HepG2 (cell line): ENCODE data around the gene HECTD1. TPM values are rescaled to one million over a fixed set of nuclear protein-coding genes. Genes with fewer than 3 reads are reported as not detected.

Experiments
- ATAC-seq: fragments of 200-7000 bp; cut with Tn5 transposase; 3 replicates; pipeline ENCODE4 v1.9.1; 2020; ENCODE audit warnings: mild to moderate bottlenecking, moderate library complexity
- BruUV-seq: library from RNA; stranded (reverse); fragments of 400-500 nt; replicated peaks from 2 replicates; lab custom pipeline; 2021; lab: Mats Ljungman, UMichigan
- CTCF ChIA-PET: fragments of 300-600 bp; formaldehyde crosslinking; extraction: SDS; loops from one replicate; lab custom pipeline; 2021; ENCODE audit warnings: low total read pairs, inconsistent platforms, low intra/inter-chr PET ratio; lab: Yijun Ruan, JAX
- POLR2A ChIA-PET: fragments of 350-600 bp; sonication (Branson Sonifier 250); formaldehyde crosslinking; loops from one replicate; lab custom pipeline; 2020; ENCODE audit warnings: antibody characterized with exemption, inconsistent platforms; lab: Yijun Ruan, JAX
- DNase-seq: peaks from one replicate; pipeline ENCODE4 v3.0.0-alpha.2; 2015; ENCODE audit warnings: low spot score
- FAIRE-seq: peaks from 3 replicates; lab custom pipeline; 2011; peaks lifted over from hg19 to GRCh38; lab: Jason Lieb, UNC
- H2AFZ ChIP-seq: one replicate; pipeline ENCODE4 v1.6.1; 2011; ENCODE audit warnings: low read length, inconsistent platforms
- H3K27ac ChIP-seq: fragments of 300-600 bp; 3 replicates; pipeline ENCODE4 v1.8.0; 2011; ENCODE audit warnings: mixed run types, mild to moderate bottlenecking, mixed read lengths, low read length, inconsistent platforms; ENCODE audit not compliant: insufficient read depth; ENCODE audit errors: extremely low read length
- H3K27me3 ChIP-seq, 2 experiments: fragments of 200-600 bp in 1 of 2; 2 replicates in 1 of 2; 3 replicates in 1 of 2; pipeline versions ENCODE4 v1.6.0 to v1.8.0; 2011; ENCODE audit warnings: low read length in 2 of 2, mild to moderate bottlenecking in 2 of 2, moderate library complexity in 2 of 2, inconsistent platforms in 1 of 2; ENCODE audit not compliant: insufficient read depth in 2 of 2, control insufficient read depth in 1 of 2
- H3K36me3 ChIP-seq, 2 experiments: fragments of 200-600 bp in 1 of 2; replicated peaks in 1 of 2; 2 replicates in 1 of 2; 3 replicates in 1 of 2; pipeline versions ENCODE4 v1.5.1 to v1.8.0; 2011; ENCODE audit warnings: low read length in 2 of 2, inconsistent platforms in 1 of 2; ENCODE audit not compliant: insufficient read depth in 2 of 2, control insufficient read depth in 1 of 2
- H3K4me1 ChIP-seq: 2 replicates; pipeline ENCODE4 v1.5.1; 2012; ENCODE audit warnings: low read length, inconsistent platforms; ENCODE audit not compliant: insufficient read depth
- H3K4me2 ChIP-seq: 2 replicates; pipeline ENCODE4 v1.6.0; 2011; ENCODE audit warnings: low read depth, low read length, inconsistent platforms
- H3K4me3 ChIP-seq, 3 experiments: fragments of 200-600 bp in 1 of 3; sonication (generic), shearing (Covaris generic) in 1 of 3; replicated peaks in 1 of 3; 2 replicates each; pipeline ENCODE4 v1.5.1; 2011 to 2016; ENCODE audit warnings: low read length in 3 of 3, inconsistent platforms in 2 of 3, low read depth in 2 of 3, mild to moderate bottlenecking in 2 of 3, control low read depth in 1 of 3, mixed read lengths in 1 of 3; ENCODE audit not compliant: insufficient read depth in 1 of 3
- H3K79me2 ChIP-seq: one replicate; pipeline ENCODE4 v1.6.1; 2011; ENCODE audit warnings: low read length, inconsistent platforms; ENCODE audit not compliant: insufficient read depth
- H3K9ac ChIP-seq: 2 replicates; pipeline ENCODE4 v1.6.0; 2011; ENCODE audit warnings: mild to moderate bottlenecking, low read depth, low read length, inconsistent platforms; ENCODE audit not compliant: insufficient read depth
- H3K9me3 ChIP-seq: 2 replicates; pipeline ENCODE4 v1.5.1; 2012; ENCODE audit warnings: mild to moderate bottlenecking, low read length
- H4K20me1 ChIP-seq: 2 replicates; pipeline ENCODE4 v1.6.0; 2011; ENCODE audit warnings: inconsistent platforms, mild to moderate bottlenecking, low read length, moderate library complexity; ENCODE audit not compliant: insufficient read depth
- DPF2 ChIP-seq: sonication (generic); formaldehyde crosslinking; IDR thresholded peaks from 2 replicates; pipeline ENCODE4 v1.4.0; 2020; ENCODE audit warnings: mild to moderate bottlenecking, low read depth, missing genetic modification reagents, borderline replicate concordance
- HNF4A ChIP-seq: sonication (generic); formaldehyde crosslinking; IDR thresholded peaks from 2 replicates; pipeline ENCODE4 v1.4.0; 2020; ENCODE audit warnings: missing genetic modification reagents
- IRF2 ChIP-seq: IDR thresholded peaks from 2 replicates; pipeline ENCODE4 v1.6.1; 2018; ENCODE audit warnings: missing genetic modification reagents, missing compliant biosample characterization
- LBX2 ChIP-seq: sonication (generic); formaldehyde crosslinking; IDR thresholded peaks from 2 replicates; pipeline ENCODE4 v1.5.0; 2020; ENCODE audit warnings: missing genetic modification reagents, mild to moderate bottlenecking, borderline replicate concordance
- MXD4 ChIP-seq: IDR thresholded peaks from 2 replicates; pipeline ENCODE4 v1.6.1; 2016; ENCODE audit warnings: mild to moderate bottlenecking, missing biosample characterization, missing genetic modification reagents
- NFKBIZ ChIP-seq: IDR thresholded peaks from 2 replicates; pipeline ENCODE4 v1.6.1; 2018; ENCODE audit warnings: missing genetic modification reagents, missing compliant biosample characterization
- REXO4 ChIP-seq: sonication (generic); formaldehyde crosslinking; IDR thresholded peaks from 2 replicates; pipeline ENCODE4 v1.8.0; 2022; ENCODE audit warnings: missing genetic modification reagents, mild to moderate bottlenecking, borderline replicate concordance
- RXRA ChIP-seq: sonication (generic); formaldehyde crosslinking; IDR thresholded peaks from 2 replicates; pipeline ENCODE4 v1.5.1; 2020; ENCODE audit warnings: missing genetic modification reagents
- SNAPC5 ChIP-seq: sonication (generic); formaldehyde crosslinking; IDR thresholded peaks from 2 replicates; pipeline ENCODE4 v1.8.1; 2023; ENCODE audit warnings: mild to moderate bottlenecking, missing genetic modification reagents, borderline replicate concordance
- TBX3 ChIP-seq: fragments of 450-650 bp; IDR thresholded peaks from 2 replicates; pipeline ENCODE4 v1.6.1; 2017; ENCODE audit warnings: antibody characterized with exemption, mild to moderate bottlenecking, inconsistent platforms, borderline replicate concordance
- TP53 ChIP-seq: sonication (generic); formaldehyde crosslinking; conservative IDR thresholded peaks from 2 replicates; pipeline ENCODE4 v1.4.0; 2020; ENCODE audit warnings: missing genetic modification reagents
- ZNF143 ChIP-seq: sonication (generic); formaldehyde crosslinking; IDR thresholded peaks from 2 replicates; pipeline ENCODE4 v1.4.0; 2020; ENCODE audit warnings: missing genetic modification reagents
- ZNF605 ChIP-seq: sonication (generic); formaldehyde crosslinking; IDR thresholded peaks from 2 replicates; pipeline ENCODE4 v1.8.0; 2022; ENCODE audit warnings: mild to moderate bottlenecking, missing genetic modification reagents
- ZNF83 ChIP-seq: sonication (generic); formaldehyde crosslinking; IDR thresholded peaks from 2 replicates; pipeline ENCODE4 v1.4.0; 2020; ENCODE audit warnings: missing genetic modification reagents, mild to moderate bottlenecking, borderline replicate concordance
- ZSCAN29 ChIP-seq: sonication (generic); formaldehyde crosslinking; conservative IDR thresholded peaks from 2 replicates; pipeline ENCODE4 v1.4.0; 2020; ENCODE audit warnings: mild to moderate bottlenecking, missing genetic modification reagents
- WGBS: methylation state at CpG from one replicate; pipeline ENCODE4 v1.1.6; 2017; ENCODE audit warnings: low lambda C conversion rate; 5-methylcytosine and 5-hydroxymethylcytosine counted together
- in situ Hi-C: cut with HindIII; loops from 2 replicates; pipeline ENCODE4 v1.10.0; 2017; ENCODE audit warnings: low pct_unique_long_range_greater_than_20kb; ENCODE audit not compliant: extremely low pct_ligation_motif_present
- intact Hi-C: fragments of 100-400 bp; cut with micrococcal nuclease; formaldehyde crosslinking; loops from one replicate; pipeline ENCODE4 v1.10.0; 2022; ENCODE audit not compliant: unreplicated experiment
- polyA plus RNA-seq, 8 experiments: library from polyadenylated mRNA; depleted of rRNA in 3 of 8; stranded (reverse) in 7 of 8; unstranded in 1 of 8; fragments of >200 nt; fragmentation: Illumina TruSeq in 4 of 8; extraction: Trizol in 4 of 8; gene quantifications; 2 replicates each; pipeline versions ENCODE4 v1.2.1 to v1.2.3, GENCODE V29; 2011 to 2016; ENCODE audit warnings: low read depth in 4 of 8, missing spikeins in 1 of 8, mixed read lengths in 1 of 8; ENCODE audit not compliant: insufficient read depth in 1 of 8
- total RNA-seq, 5 experiments: library from RNA; depleted of rRNA; stranded (reverse); fragments of >200 nt; fragmentation: Illumina TruSeq; extraction: Trizol; gene quantifications; 2 replicates each; pipeline ENCODE4 v1.2.3, GENCODE V29; 2016; ENCODE audit warnings: low read depth in 1 of 5
- TF ChIP-seq, protein P1 (sequence below): IDR thresholded peaks from 2 replicates; pipeline ENCODE4 v1.6.1; 2016; ENCODE audit warnings: control low read depth
- TF ChIP-seq, protein P2 (sequence below), 2 experiments: sonication (generic) in 1 of 2; formaldehyde crosslinking in 1 of 2; IDR thresholded peaks; 2 replicates each; pipeline versions ENCODE4 v1.4.0 to v1.6.1; 2016 to 2020; ENCODE audit warnings: borderline replicate concordance in 1 of 2, low read depth in 1 of 2, mild to moderate bottlenecking in 1 of 2, missing genetic modification reagents in 1 of 2

Gene HECTD1
- total and polyA plus RNA-seq, 2 of the 13 experiments (the other 11 are each of a cell fraction or from before 2014, with no cell fraction given) = 312 to 560 TPM

GRCh38 chr14:31090883-31091764 is 116.5 kb downstream of the HECTD1 start:
- Histone ChIP-seq H3K4me2 (peak overlapping the region; percentile 60), H3K9ac (peak overlapping the region; percentile 38), H3K27me3 (no peaks in the 10 kb centered on the region), H2AFZ (peak overlapping the region; percentile 73), H3K27ac (peak overlapping the region; percentile 79), H3K4me1 (peaks cover 37% of the 10 kb centered on the region), H4K20me1 (no peaks in the 10 kb centered on the region), H3K79me2 (no peaks in the 10 kb centered on the region), H3K4me3 (peak overlapping the region in 2 of 3 experiments; percentile 11 to 15; a peak in 3 of 6 replicates), H3K36me3 (no peaks in the 10 kb centered on the region), H3K9me3 (no peaks in the 10 kb centered on the region)
- CTCF ChIA-PET = no interaction called here
- WGBS = 31% methylated on average over 5 of the region's 5 CpGs
- in situ Hi-C loops = no loop called here
- intact Hi-C loops = loop anchor here (2.0 kb wide), 1 partner anchor 64 kb away; the partner anchor contains the start of gene STRN3
- FAIRE-seq (peak; percentile 60), ATAC-seq (peak; percentile 86), DNase-seq (peak; percentile 97)
- POLR2A ChIA-PET = interaction anchor here (1.1 to 2.8 kb wide), 7 partner anchors 13 to 329 kb away, joined by 3 to 28 read pairs (median 4); partner anchors contain the start of genes AP4S1, HEATR5A and STRN3
- TSS peak; percentile 51 for BruUV-seq
- TF ChIP-seq TP53 (peak; percentile 75; the same call in 1 of the 2 replicates), MXD4 (CRISPR knock-in tag) (0 out of 2 replicates have a peak, but pooled peaks have one; percentile 38), TBX3 (no peak), LBX2 (CRISPR knock-in tag) (0 out of 2 replicates have a peak, but pooled peaks have one; percentile 28), ZNF143 (CRISPR knock-in tag) (peak; percentile 44; the same call in 1 of the 2 replicates), NFKBIZ (CRISPR knock-in tag) (no peak), ZSCAN29 (CRISPR knock-in tag) (peak; percentile 79), SNAPC5 (CRISPR knock-in tag) (peak; percentile 61; the same call in 1 of the 2 replicates), RXRA (CRISPR knock-in tag) (peak; percentile 43; the same call in 1 of the 2 replicates), IRF2 (peak; percentile 90), ZNF83 (CRISPR knock-in tag) (no peak), DPF2 (CRISPR knock-in tag) (peak; percentile 78; the same call in 1 of the 2 replicates), HNF4A (CRISPR knock-in tag) (peak; percentile 74), REXO4 (CRISPR knock-in tag) (no peak), ZNF605 (peak; percentile 96)
- TF ChIP-seq, protein P1, sequence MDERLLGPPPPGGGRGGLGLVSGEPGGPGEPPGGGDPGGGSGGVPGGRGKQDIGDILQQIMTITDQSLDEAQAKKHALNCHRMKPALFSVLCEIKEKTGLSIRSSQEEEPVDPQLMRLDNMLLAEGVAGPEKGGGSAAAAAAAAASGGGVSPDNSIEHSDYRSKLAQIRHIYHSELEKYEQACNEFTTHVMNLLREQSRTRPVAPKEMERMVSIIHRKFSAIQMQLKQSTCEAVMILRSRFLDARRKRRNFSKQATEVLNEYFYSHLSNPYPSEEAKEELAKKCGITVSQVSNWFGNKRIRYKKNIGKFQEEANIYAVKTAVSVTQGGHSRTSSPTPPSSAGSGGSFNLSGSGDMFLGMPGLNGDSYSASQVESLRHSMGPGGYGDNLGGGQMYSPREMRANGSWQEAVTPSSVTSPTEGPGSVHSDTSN (CRISPR knock-in tag) = no peak
- TF ChIP-seq, protein P2, sequence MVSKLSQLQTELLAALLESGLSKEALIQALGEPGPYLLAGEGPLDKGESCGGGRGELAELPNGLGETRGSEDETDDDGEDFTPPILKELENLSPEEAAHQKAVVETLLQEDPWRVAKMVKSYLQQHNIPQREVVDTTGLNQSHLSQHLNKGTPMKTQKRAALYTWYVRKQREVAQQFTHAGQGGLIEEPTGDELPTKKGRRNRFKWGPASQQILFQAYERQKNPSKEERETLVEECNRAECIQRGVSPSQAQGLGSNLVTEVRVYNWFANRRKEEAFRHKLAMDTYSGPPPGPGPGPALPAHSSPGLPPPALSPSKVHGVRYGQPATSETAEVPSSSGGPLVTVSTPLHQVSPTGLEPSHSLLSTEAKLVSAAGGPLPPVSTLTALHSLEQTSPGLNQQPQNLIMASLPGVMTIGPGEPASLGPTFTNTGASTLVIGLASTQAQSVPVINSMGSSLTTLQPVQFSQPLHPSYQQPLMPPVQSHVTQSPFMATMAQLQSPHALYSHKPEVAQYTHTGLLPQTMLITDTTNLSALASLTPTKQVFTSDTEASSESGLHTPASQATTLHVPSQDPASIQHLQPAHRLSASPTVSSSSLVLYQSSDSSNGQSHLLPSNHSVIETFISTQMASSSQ (IDR thresholded peaks at IDR 0.05; ENCODE audit: low read depth) = 0 out of 2 replicates have a peak, but pooled peaks have one; percentile 27
- TF ChIP-seq, protein P2 (CRISPR knock-in tag; IDR thresholded peaks at IDR 0.05; ENCODE audit: borderline replicate concordance) = peak; percentile 74
